K562 (cell line): ENCODE measurements around the gene BRMS1. TPM values are rescaled to one million over a fixed set of nuclear protein-coding genes. Genes with fewer than 3 reads are reported as not detected.

Experiments used
- CAMTA2 ChIP-seq: fragments of 250-450 bp; sonication (Bioruptor Pico); conservative IDR thresholded peaks from 2 replicates; pipeline ENCODE4 v1.5.1; 2022
- DIDO1 ChIP-seq: fragments of 450-650 bp; IDR thresholded peaks from 2 replicates; pipeline ENCODE4 v1.6.1; 2016; ENCODE audit warnings: low read depth, missing biosample characterization, missing genetic modification characterization
- DPF2 ChIP-seq: fragments of 450-650 bp; IDR thresholded peaks from 2 replicates; pipeline ENCODE4 v1.6.1; 2016
- E2F1 ChIP-seq: sonication (generic); formaldehyde crosslinking; IDR thresholded peaks from 2 replicates; pipeline ENCODE4 v1.8.1; 2023; ENCODE audit warnings: mild to moderate bottlenecking, missing genetic modification reagents, moderate library complexity
- EP400 ChIP-seq: fragments of 450-650 bp; IDR thresholded peaks from 2 replicates; pipeline ENCODE4 v1.6.1; 2017; ENCODE audit warnings: antibody characterized with exemption, mild to moderate bottlenecking, moderate library complexity
- FOXA3 ChIP-seq, 2 experiments: fragments of 450-650 bp in 1 of 2; sonication (generic) in 1 of 2; formaldehyde crosslinking; IDR thresholded peaks in 1 of 2; conservative IDR thresholded peaks in 1 of 2; 2 replicates each; pipeline versions ENCODE4 v1.4.0 to v1.8.0; 2020 to 2022; ENCODE audit warnings: mild to moderate bottlenecking in 2 of 2, missing genetic modification reagents in 1 of 2
- GABPB2 ChIP-seq: fragments of 250-450 bp; sonication (Bioruptor Pico); conservative IDR thresholded peaks from 2 replicates; pipeline ENCODE4 v1.5.1; 2021; ENCODE audit warnings: mild to moderate bottlenecking
- HCFC1 ChIP-seq: IDR thresholded peaks from 2 replicates; pipeline ENCODE4 v1.6.1; 2012; ENCODE audit warnings: low read depth, low read length, improper control_type of control experiment
- MNT ChIP-seq, 2 experiments: fragments of 450-650 bp; conservative IDR thresholded peaks; 2 replicates each; pipeline ENCODE4 v1.6.1; 2017; ENCODE audit warnings: mild to moderate bottlenecking in 2 of 2, moderate library complexity in 2 of 2
- PHB2 ChIP-seq: fragments of 450-650 bp; IDR thresholded peaks from 2 replicates; pipeline ENCODE4 v1.6.1; 2017; ENCODE audit warnings: low read depth
- PHF8 ChIP-seq: fragments of 200-600 bp; sonication (generic); IDR thresholded peaks from 2 replicates; pipeline ENCODE4 v1.6.1; 2012; ENCODE audit warnings: mixed run types, mild to moderate bottlenecking, inconsistent platforms, low read length, moderate library complexity, borderline replicate concordance
- SFPQ ChIP-seq: fragments of 200-400 bp; formaldehyde crosslinking; IDR thresholded peaks from 2 replicates; pipeline ENCODE4 v1.6.1; 2017; ENCODE audit warnings: mild to moderate bottlenecking, low read depth, low read length, moderate library complexity
- SMAD1 ChIP-seq: fragments of 150-350 bp; IDR thresholded peaks from 2 replicates; pipeline ENCODE4 v1.6.1; 2014; ENCODE audit warnings: low read length, low read depth; ENCODE audit not compliant: partially characterized antibody
- TAF15 ChIP-seq: fragments of 200-400 bp; formaldehyde crosslinking; IDR thresholded peaks from 2 replicates; pipeline ENCODE4 v1.6.1; 2017; ENCODE audit warnings: mild to moderate bottlenecking, low read depth, low read length, moderate library complexity
- TEAD1 ChIP-seq, 2 experiments: fragments of 450-650 bp in 1 of 2; sonication (generic) in 1 of 2; formaldehyde crosslinking; IDR thresholded peaks; 2 replicates each; pipeline versions ENCODE4 v1.4.0 to v1.8.0; 2020 to 2022; ENCODE audit warnings: mild to moderate bottlenecking in 2 of 2, missing genetic modification reagents in 1 of 2
- TFAM ChIP-seq: fragments of 250-450 bp; sonication (Bioruptor Pico); conservative IDR thresholded peaks from 2 replicates; pipeline ENCODE4 v1.5.0; 2021; ENCODE audit warnings: mild to moderate bottlenecking, moderate library complexity
- ZNF121 ChIP-seq: sonication (generic); formaldehyde crosslinking; conservative IDR thresholded peaks from 2 replicates; pipeline ENCODE4 v1.8.0; 2022; ENCODE audit warnings: missing genetic modification reagents
- ZNF133 ChIP-seq: fragments of 250-450 bp; sonication (Bioruptor Pico); IDR thresholded peaks from 2 replicates; pipeline ENCODE4 v1.4.0; 2020; ENCODE audit warnings: mild to moderate bottlenecking
- ZNF143 ChIP-seq: sonication (generic); formaldehyde crosslinking; IDR thresholded peaks from 2 replicates; pipeline ENCODE4 v1.9.0; 2022; ENCODE audit warnings: mild to moderate bottlenecking, missing genetic modification reagents
- ZNF146 ChIP-seq: IDR thresholded peaks from one replicate; pipeline ENCODE4 v1.6.1; 2018; ENCODE audit warnings: missing compliant biosample characterization; ENCODE audit not compliant: unreplicated experiment
- ZNF347 ChIP-seq: fragments of 450-650 bp; formaldehyde crosslinking; IDR thresholded peaks from 2 replicates; pipeline ENCODE4 v1.4.0; 2020; ENCODE audit warnings: low read depth, mild to moderate bottlenecking, moderate library complexity
- ZNF41 ChIP-seq: fragments of 250-450 bp; sonication (Bioruptor Pico); conservative IDR thresholded peaks from 2 replicates; pipeline ENCODE4 v1.4.0; 2020; ENCODE audit warnings: mild to moderate bottlenecking
- ZNF695 ChIP-seq: fragments of 450-650 bp; formaldehyde crosslinking; IDR thresholded peaks from 2 replicates; pipeline ENCODE4 v1.4.0; 2020; ENCODE audit warnings: mild to moderate bottlenecking, moderate library complexity
- polyA plus RNA-seq, 8 experiments: library from polyadenylated mRNA; depleted of rRNA in 4 of 8; stranded (reverse) in 5 of 8; unstranded in 3 of 8; fragments of >200 nt; fragmentation: Nextera tagmentation in 2 of 8; fragmentation: Illumina TruSeq in 1 of 8; extraction: Ambion mirVana in 2 of 8; extraction: Trizol in 1 of 8; gene quantifications; 2 replicates each; pipeline versions ENCODE4 v1.2.1 to v1.2.3, GENCODE V29; 2011 to 2014; ENCODE audit warnings: inconsistent platforms in 1 of 8, missing spikeins in 1 of 8
- total RNA-seq, 7 experiments: library from RNA; depleted of rRNA in 6 of 7; stranded (reverse); fragments of >200 nt in 6 of 7; fragmentation: Illumina TruSeq in 2 of 7; extraction: Trizol in 2 of 7; gene quantifications; 2 replicates each; pipeline versions ENCODE4 v1.2.1 to v1.2.3, GENCODE V29; 2011 to 2021; ENCODE audit warnings: low replicate concordance in 1 of 7

BRMS1 gene
- total and polyA plus RNA-seq, 9 of the 15 experiments (the other 6 are each of a cell fraction or from before 2014, with no cell fraction given) = 2.2 to 78.8 (median 33.4) TPM

- no peak for TF ChIP-seq SFPQ
- TF ChIP-seq FOXA3 (CRISPR knock-in tag; conservative IDR thresholded peaks at IDR 0.05 in 1 of 2, IDR thresholded peaks at IDR 0.05 in 1 of 2) = no peak
- TF ChIP-seq E2F1 (CRISPR knock-in tag) = no peak
- TF ChIP-seq SMAD1 = peak; percentile 36
- no peak for TF ChIP-seq CAMTA2 (CRISPR knock-in tag)
- TF ChIP-seq ZNF133 (CRISPR knock-in tag) = no peak
- TF ChIP-seq ZNF121 (CRISPR knock-in tag) = no peak
- no peak for TF ChIP-seq DPF2
- no peak for TF ChIP-seq GABPB2 (CRISPR knock-in tag)
- TF ChIP-seq PHF8 = peak; percentile 96
- TF ChIP-seq HCFC1 = peak; percentile 90
- TF ChIP-seq TAF15 = no peak
- peak in 1 of 2 experiments; percentile 56; a peak in 1 of 4 replicates for TF ChIP-seq TEAD1 (CRISPR knock-in tag; IDR thresholded peaks at IDR 0.05)
- TF ChIP-seq DIDO1 (tag) = peak; percentile 87
- TF ChIP-seq ZNF143 (CRISPR knock-in tag) = peak; percentile 88
- TF ChIP-seq PHB2 = no peak
- no peak for TF ChIP-seq ZNF695
- TF ChIP-seq TFAM (CRISPR knock-in tag) = no peak
- peak; percentile 64 to 91 for TF ChIP-seq MNT (conservative IDR thresholded peaks at IDR 0.05)
- TF ChIP-seq ZNF41 = no peak
- TF ChIP-seq ZNF347 (CRISPR knock-in tag) = no peak
- TF ChIP-seq ZNF146 (CRISPR knock-in tag) = no peak
- peak; percentile 70; the same call in 1 of the 2 replicates for TF ChIP-seq EP400
These were observed at the start of gene BRMS1 (continued) for GRCh38 chr11:66344550-66345315.
